Measurements from ENCODE around the gene NRIP1.

DNA sequence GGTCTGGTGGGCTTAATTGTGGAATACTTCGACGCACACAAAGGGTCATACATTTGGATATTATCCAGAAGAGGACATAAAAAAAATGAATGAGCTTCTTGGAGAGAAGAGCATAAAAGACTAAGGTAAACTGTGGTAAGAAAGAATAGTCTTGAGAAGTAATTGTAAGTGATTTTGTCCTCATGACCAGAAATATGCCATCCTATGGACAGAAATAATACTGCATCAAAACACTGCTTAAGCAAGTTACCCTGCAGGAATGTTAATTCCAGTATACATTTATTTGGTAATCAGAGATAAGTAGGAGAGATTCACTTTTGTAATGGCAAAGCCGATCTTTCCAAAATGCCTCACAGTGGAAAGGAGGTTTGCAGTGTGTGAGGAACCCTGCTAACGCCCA is 111.9 kb downstream of the NRIP1 start:
- TF ChIP-seq CTCF (IDR thresholded peaks at IDR 0.05; ENCODE audit: low read depth, low read length) (peak; percentile 12; the same call in 1 of the 2 replicates), EZH2phosphoT487 (IDR thresholded peaks at IDR 0.05; ENCODE audit: low read depth) (no peak)
